Measurements from ENCODE around the gene ANKRD2. TPM values are rescaled to one million over a fixed set of nuclear protein-coding genes. Genes with fewer than 3 reads are reported as not detected.
"Not testable (repeated sequence)": the region's sequence is repeated elsewhere in the genome, so short reads cannot be mapped to it uniquely, and the experiment has no call there.

Gene ANKRD2
- polyA plus RNA-seq, 1 experiment = 0.05 TPM

DNA sequence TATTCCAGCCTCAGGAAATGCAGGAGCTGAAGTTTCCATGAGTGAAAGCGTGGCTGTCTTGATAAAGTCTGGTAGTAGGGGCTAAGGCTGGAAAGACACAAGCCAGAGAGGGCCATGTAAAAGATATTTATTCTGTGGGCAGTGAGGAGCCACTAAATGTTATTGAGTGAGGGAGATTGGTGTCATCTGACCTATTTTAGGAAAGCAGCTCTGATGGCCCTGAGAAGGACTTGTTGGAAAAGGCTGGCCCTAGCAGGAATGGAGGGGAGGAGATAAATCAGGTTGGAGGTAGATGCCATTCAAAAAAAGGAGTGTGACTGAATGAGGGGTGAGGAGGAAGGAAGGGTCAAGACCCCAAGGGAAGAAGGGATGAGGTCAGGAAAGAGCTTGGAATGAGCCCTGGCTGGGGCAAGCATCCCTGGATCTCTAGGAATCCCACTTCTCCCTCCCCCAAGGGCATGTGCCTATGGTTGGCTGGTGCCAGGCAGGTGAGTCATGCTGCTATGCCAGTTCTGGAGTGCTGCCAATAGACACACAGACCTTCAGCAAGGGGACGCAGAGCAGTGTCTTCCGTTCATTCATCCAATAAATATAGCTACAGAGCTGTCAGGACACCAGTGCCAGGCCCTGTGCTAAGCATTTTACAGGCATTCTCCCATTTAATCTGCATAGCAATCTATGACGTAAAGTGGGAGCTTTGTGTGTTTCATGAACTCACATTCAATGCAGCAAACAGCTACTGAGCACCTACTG lies 2.0 kb downstream of the ANKRD2 start:
- Histone ChIP-seq H3K27me3 (ENCODE audit: control insufficient read depth, insufficient read depth, low read length) (no peaks in the 10 kb centered on the region), H3K4me3 (ENCODE audit: low read depth, low read length) (no peak overlapping the region), H3K9me3 (ENCODE audit: control insufficient read depth, insufficient read depth, low read length) (no peaks in the 10 kb centered on the region), H3K27ac (ENCODE audit: low read depth, low read length) (no peak overlapping the region)
- no peak for TF ChIP-seq CTCF (IDR thresholded peaks at IDR 0.05; ENCODE audit: low read depth, low read length)
- CTCF ChIA-PET = interaction anchor here (0.5 to 1.6 kb wide), 8 partner anchors 8 to 127 kb away, joined by 3 to 8 read pairs (median 4); no protein-coding TSS in a partner anchor
- POLR2A ChIA-PET = no interaction called here
- no peak for DNase-seq (ENCODE audit: low read depth, low spot score)

GRCh38 chr10:97575127-97575668 lies 2.6 kb downstream of the ANKRD2 start:
- TF ChIP-seq CTCF (IDR thresholded peaks at IDR 0.05; ENCODE audit: low read depth, low read length) = no peak
- POLR2A ChIA-PET = interaction anchor here (0.7 kb wide), 1 partner anchor 112 kb away, joined by 6 read pairs; no protein-coding TSS in a partner anchor
- H3K9me3 ChIP-seq (ENCODE audit: control insufficient read depth, insufficient read depth, low read length) = no peaks in the 10 kb centered on the region
- H3K27ac ChIP-seq (ENCODE audit: low read depth, low read length) = no peak overlapping the region
- no peaks in the 10 kb centered on the region for H3K27me3 ChIP-seq (ENCODE audit: control insufficient read depth, insufficient read depth, low read length)
- H3K4me3 ChIP-seq (ENCODE audit: low read depth, low read length) = no peak overlapping the region
- CTCF ChIA-PET = interaction anchor here (0.5 to 1.6 kb wide), 8 partner anchors 9 to 126 kb away, joined by 3 to 8 read pairs (median 4); no protein-coding TSS in a partner anchor
- DNase-seq (ENCODE audit: low read depth, low spot score) = no peak

DNA sequence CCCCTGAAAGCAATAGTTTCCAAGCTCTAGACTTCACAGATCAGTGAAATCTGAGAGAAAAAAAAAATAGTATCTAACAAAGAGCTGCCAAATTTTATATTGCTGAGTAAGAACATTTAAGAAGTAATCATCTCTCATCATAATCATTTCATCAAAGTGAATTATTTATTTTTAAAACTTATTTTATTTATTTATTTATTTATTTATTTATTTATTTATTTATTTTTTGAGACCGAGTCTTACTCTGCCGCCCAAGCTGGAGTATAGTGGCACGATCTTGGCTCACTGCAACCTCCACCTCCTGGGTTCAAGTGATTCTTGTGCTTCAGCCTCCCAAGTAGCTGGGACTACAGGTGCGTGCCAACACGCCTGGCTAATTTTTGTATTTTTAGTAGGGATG lies 3.9 kb downstream of the ANKRD2 start:
- H3K4me3 ChIP-seq (ENCODE audit: low read depth, low read length); H3K9me3 ChIP-seq (ENCODE audit: control insufficient read depth, insufficient read depth, low read length); DNase-seq (ENCODE audit: low read depth, low spot score); H3K27me3 ChIP-seq (ENCODE audit: control insufficient read depth, insufficient read depth, low read length); POLR2A ChIA-PET; H3K27ac ChIP-seq (ENCODE audit: low read depth, low read length): not testable (repeated sequence)
- CTCF ChIA-PET = interaction anchor here (0.8 to 1.6 kb wide), 3 partner anchors 37 to 155 kb away, joined by 3 to 7 read pairs (median 3); no protein-coding TSS in a partner anchor

DNA sequence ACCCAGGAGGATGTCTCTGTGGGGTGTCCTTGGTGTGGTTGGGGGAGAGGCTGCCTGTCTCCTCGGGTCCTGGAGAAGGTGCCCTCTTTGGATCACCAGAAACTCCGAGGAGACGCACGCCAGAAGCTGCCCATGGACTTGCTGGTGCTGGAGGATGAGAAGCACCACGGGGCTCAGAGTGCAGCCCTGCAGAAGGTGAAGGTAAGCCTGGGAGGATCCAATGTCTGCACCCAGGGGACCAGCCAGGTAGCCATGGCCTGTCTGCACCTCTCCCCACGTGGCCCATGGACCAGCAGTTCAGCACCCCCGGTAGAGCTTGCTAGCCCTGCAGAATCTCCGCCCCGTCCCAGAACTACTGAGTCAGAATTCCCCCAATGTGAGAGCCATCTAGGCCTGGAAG lies 5.1 kb downstream of the ANKRD2 start:
- Histone ChIP-seq H3K27ac (ENCODE audit: low read depth, low read length) (no peak overlapping the region), H3K9me3 (ENCODE audit: control insufficient read depth, insufficient read depth, low read length) (no peaks in the 10 kb centered on the region), H3K4me3 (ENCODE audit: low read depth, low read length) (no peak overlapping the region), H3K27me3 (ENCODE audit: control insufficient read depth, insufficient read depth, low read length) (no peaks in the 10 kb centered on the region)
- no peak for TF ChIP-seq CTCF (IDR thresholded peaks at IDR 0.05; ENCODE audit: low read depth, low read length)
- no peak for DNase-seq (ENCODE audit: low read depth, low spot score)
- ChIA-PET POLR2A (no interaction called here), CTCF (no interaction called here)

GRCh38 chr10:97578171-97578844 lies 5.7 kb downstream of the ANKRD2 start:
- POLR2A ChIA-PET = interaction anchor here (0.6 kb wide), 1 partner anchor 13 kb away, joined by 3 read pairs; no protein-coding TSS in a partner anchor
- Histone ChIP-seq H3K27ac (ENCODE audit: low read depth, low read length) (no peak overlapping the region), H3K9me3 (ENCODE audit: control insufficient read depth, insufficient read depth, low read length) (no peaks in the 10 kb centered on the region), H3K4me3 (ENCODE audit: low read depth, low read length) (no peak overlapping the region), H3K27me3 (ENCODE audit: control insufficient read depth, insufficient read depth, low read length) (no peaks in the 10 kb centered on the region)
- no peak for DNase-seq (ENCODE audit: low read depth, low spot score)
- no peak for TF ChIP-seq CTCF (IDR thresholded peaks at IDR 0.05; ENCODE audit: low read depth, low read length)
- CTCF ChIA-PET = interaction anchor here (0.6 kb wide), 1 partner anchor 152 kb away, joined by 4 read pairs; no protein-coding TSS in a partner anchor

All from AG04450 (cell line).